ENCODE results near the gene ANKS6. TPM values are rescaled to one million over a fixed set of nuclear protein-coding genes. Genes with fewer than 3 reads are reported as not detected.

Gene ANKS6
- total RNA-seq, 1 experiment from 2014 or later, result 19.6 TPM

- TF ChIP-seq TCF7L2 (IDR thresholded peaks at IDR 0.05; ENCODE audit: low read depth, low read length), result no peak
- no peak for TF ChIP-seq POLR2AphosphoS5 (IDR thresholded peaks at IDR 0.05; ENCODE audit: low read depth, low read length)
- no peak for TF ChIP-seq CTCF (IDR thresholded peaks at IDR 0.05)
- no peak for TF ChIP-seq REST (IDR thresholded peaks at IDR 0.05; ENCODE audit: insufficient read depth in 1 of 2, low read depth in 2 of 2, low read length in 1 of 2)
- TF ChIP-seq SIN3A (IDR thresholded peaks at IDR 0.05; ENCODE audit: borderline replicate concordance, insufficient read depth, low read depth, low read length), result no peak
- ATAC-seq (no peak), DNase-seq (ENCODE audit: low read depth, low spot score) (no peak)
- in situ Hi-C loops (cut with HindIII; ENCODE audit: low pct_unique_long_range_greater_than_20kb, low sequenced_read_pairs) (no loop called here), intact Hi-C loops (cut with micrococcal nuclease; ENCODE audit: unreplicated experiment) (no loop called here)
- Histone ChIP-seq H3K4me1 (ENCODE audit: control insufficient read depth, insufficient read depth, low read length) (no peaks in the 10 kb centered on the region), H3K36me3 (ENCODE audit: control insufficient read depth, insufficient read depth, low read length) (no peaks in the 10 kb centered on the region), H3K4me3 (ENCODE audit: low read depth in 2 of 2, low read length in 2 of 2) (no peak overlapping the region), H3K9me3 (ENCODE audit: control insufficient read depth, insufficient read depth, low read depth, low read length) (no peaks in the 10 kb centered on the region), H3K27ac (ENCODE audit: low read length) (no peak overlapping the region), H3K27me3 (ENCODE audit: control insufficient read depth, insufficient read depth, low read length) (peaks cover 6% of the 10 kb centered on the region; the same call in 1 of the 2 replicates)
- ChIA-PET CTCF (no interaction called here), POLR2A (no interaction called here)
- no TSS peak for BruUV-seq (replicated peaks)
Measured at GRCh38 chr9:98728500-98728899, 67.9 kb downstream of the ANKS6 start.

- TF ChIP-seq REST (IDR thresholded peaks at IDR 0.05; ENCODE audit: insufficient read depth in 1 of 2, low read depth in 2 of 2, low read length in 1 of 2), result no peak
- no peak for TF ChIP-seq SIN3A (IDR thresholded peaks at IDR 0.05; ENCODE audit: borderline replicate concordance, insufficient read depth, low read depth, low read length)
- no peak for TF ChIP-seq TCF7L2 (IDR thresholded peaks at IDR 0.05; ENCODE audit: low read depth, low read length)
- no peak for TF ChIP-seq CTCF (IDR thresholded peaks at IDR 0.05)
- TF ChIP-seq POLR2AphosphoS5 (IDR thresholded peaks at IDR 0.05; ENCODE audit: low read depth, low read length), result no peak
- no TSS peak for BruUV-seq (replicated peaks)
- H3K27me3 ChIP-seq (ENCODE audit: control insufficient read depth, insufficient read depth, low read length), result peaks cover 6% of the 10 kb centered on the region; the same call in 1 of the 2 replicates
- no peak for ATAC-seq
- no peaks in the 10 kb centered on the region for H3K9me3 ChIP-seq (ENCODE audit: control insufficient read depth, insufficient read depth, low read depth, low read length)
- intact Hi-C loops (cut with micrococcal nuclease; ENCODE audit: unreplicated experiment) (no loop called here), in situ Hi-C loops (cut with HindIII; ENCODE audit: low pct_unique_long_range_greater_than_20kb, low sequenced_read_pairs) (no loop called here)
- H3K4me3 ChIP-seq (ENCODE audit: low read depth in 2 of 2, low read length in 2 of 2), result no peak overlapping the region
- DNase-seq (ENCODE audit: low read depth, low spot score), result no peak
- ChIA-PET CTCF (no interaction called here), POLR2A (no interaction called here)
- H3K4me1 ChIP-seq (ENCODE audit: control insufficient read depth, insufficient read depth, low read length), result no peaks in the 10 kb centered on the region
- H3K27ac ChIP-seq (ENCODE audit: low read length), result no peak overlapping the region
- H3K36me3 ChIP-seq (ENCODE audit: control insufficient read depth, insufficient read depth, low read length), result no peaks in the 10 kb centered on the region
Measured at GRCh38 chr9:98727428-98727827, 68.9 kb downstream of the ANKS6 start.
